ENCODE data around the gene NDNF. TPM values are rescaled to one million over a fixed set of nuclear protein-coding genes. Genes with fewer than 3 reads are reported as not detected.

NDNF gene
- total RNA-seq, 1 experiment from 2014 or later: 2.0 TPM

DNA sequence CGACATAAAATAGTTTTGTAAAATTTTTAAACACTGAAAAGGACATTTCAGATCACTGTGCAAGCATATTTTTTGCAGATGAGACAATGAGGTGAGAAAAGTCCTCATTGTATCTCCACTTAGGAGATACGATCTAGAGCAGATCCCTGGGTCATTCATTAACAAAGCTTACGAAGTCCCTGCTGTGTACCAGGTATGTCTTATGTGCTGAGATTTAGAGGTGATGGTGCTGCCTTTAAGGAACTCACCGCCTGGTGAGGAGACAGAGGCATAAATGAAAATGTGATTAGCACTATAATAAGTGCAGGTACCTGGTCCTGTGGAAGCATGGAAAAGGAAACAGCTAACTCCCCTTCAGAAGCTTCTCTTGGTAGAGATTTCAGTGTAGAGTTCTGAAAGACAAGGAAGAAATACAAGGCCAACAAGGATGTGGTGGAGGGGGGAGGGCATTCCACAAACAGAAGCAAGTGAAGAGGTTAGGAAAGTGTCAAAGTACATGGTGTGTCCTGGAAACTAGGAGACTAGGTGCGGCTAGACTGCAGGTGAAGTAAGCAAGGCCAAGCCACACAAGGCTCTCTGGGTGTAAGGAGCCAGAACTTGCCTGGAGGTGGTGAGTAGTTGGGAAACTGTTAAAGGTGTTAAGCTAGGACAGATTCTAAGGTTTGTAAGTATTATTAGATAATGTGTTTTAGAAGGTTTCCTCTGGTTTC lies 1.5 kb upstream of the NDNF start:
- DNase-seq (ENCODE audit: low read depth): no peak
- in situ Hi-C loops (cut with HindIII; ENCODE audit: low pct_unique_long_range_greater_than_20kb, low sequenced_read_pairs): no loop called here

DNA sequence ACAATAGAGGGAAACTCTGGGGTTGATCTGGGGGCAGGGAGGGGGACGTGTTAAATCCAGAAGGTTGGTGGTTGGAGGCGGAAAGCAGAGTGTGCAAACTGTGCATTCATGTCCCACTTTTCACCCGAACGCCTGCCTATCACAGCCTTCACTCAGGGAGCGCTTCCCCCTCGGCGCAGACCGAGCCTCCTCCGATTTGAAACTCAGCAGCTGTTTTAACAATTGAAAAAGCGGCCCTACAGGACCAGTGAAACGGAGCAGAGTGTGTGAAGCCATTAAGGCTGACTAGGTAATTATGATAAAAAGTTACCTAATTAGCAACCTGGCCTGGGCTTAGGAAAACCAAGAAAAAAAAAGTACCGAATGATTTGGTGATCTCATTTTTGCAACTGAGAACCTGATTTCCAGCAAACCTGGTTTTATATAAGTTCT lies 685 bp upstream of the NDNF start:
- DNase-seq (ENCODE audit: low read depth): no peak
- in situ Hi-C loops (cut with HindIII; ENCODE audit: low pct_unique_long_range_greater_than_20kb, low sequenced_read_pairs): no loop called here

DNA sequence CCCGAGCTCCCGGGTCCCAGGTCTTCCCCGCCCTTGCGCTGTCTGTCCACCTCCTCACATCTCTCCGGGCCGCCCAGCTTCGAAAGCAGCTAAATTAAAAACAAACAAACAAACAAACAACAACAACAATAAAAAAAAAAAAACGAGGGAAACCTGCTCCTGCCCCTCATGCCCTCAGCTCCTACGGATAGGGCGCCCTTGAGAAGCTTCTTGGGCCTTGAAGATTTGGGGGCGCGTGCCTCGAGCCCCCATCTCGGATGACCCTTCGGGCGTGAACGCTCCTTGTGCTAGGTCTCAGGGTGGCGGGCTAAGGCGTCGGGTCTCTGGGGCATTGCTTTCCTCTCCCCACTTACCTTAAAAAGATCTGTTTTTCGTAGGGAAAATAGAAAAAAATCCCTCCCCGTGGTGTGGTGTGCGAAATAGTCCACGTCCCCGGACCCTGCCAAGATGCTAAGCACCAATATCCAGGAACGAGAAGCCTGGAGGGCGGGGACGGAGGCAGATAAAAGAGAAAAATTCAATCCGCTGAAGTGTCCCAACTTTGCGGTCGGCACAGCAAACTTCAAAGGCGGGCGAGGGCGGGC lies 603 bp downstream of the NDNF start:
- no peak for DNase-seq (ENCODE audit: low read depth)
- in situ Hi-C loops (cut with HindIII; ENCODE audit: low pct_unique_long_range_greater_than_20kb, low sequenced_read_pairs): no loop called here

DNA sequence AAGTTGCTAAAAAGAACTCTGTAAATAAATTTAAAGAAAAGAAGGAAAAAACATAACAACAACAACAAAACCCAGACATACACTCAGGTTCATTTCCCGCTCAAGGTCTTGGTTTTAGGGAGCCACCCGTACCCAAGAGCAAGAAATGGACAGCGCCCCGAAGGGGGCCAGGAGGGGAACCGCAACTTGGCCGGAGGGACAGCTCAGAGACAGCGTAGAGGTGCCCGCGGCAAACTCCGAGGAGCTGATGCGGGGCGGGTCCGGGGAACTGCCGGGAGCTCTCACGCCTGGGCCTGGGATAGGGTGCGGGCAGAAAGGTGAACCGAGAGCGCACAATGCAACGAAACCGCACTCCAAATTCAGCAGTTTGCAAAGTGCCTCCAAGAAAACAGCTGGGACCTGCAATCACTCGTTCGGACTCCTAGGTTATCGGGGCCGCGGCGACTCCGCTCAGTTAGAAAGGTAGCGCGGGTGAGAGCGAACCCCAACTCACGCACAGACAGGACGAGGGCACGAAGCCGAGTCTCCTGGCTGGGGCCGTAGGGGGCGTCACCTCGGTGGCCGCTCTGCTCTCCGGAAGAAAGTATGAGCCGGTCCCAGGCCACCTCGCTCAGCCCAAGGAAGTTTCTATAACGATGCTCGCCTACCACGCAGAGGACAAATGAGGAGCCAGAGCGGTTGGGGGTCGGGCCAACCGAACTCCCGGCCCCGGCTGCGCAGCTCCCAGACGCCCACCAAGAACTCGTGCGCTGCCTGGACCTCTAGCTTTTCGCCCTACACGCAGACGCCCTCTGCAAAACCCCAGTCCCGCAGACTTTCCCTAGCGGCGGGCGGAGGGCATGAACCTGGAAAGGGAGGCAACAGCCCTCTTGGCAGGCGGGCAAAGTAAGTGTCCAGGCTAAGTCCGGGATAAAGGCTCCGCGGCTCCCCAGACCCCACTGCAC lies 1.4 kb downstream of the NDNF start:
- in situ Hi-C loops (cut with HindIII; ENCODE audit: low pct_unique_long_range_greater_than_20kb, low sequenced_read_pairs): no loop called here
- DNase-seq (ENCODE audit: low read depth): peak; percentile 51

DNA sequence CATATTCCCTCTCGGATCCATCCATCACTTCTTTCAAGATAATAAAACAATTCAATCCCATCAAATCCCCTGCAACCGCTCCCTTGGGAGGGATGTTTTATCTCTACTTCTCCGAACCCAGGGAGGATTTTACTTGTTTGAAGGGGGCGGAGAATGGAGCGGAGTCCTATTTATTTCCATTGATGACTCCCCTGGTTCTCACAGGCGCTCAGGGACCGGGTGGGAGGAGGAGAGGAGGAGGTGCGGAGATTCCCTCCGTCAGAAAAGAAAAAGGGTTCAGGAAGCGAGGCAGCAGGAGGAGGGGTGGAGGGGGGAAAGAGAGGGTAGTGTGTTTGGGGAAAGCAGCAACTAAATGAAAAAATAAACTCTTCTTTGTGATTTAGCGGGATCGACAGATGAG lies 2.1 kb downstream of the NDNF start:
- no peak for DNase-seq (ENCODE audit: low read depth)
- in situ Hi-C loops (cut with HindIII; ENCODE audit: low pct_unique_long_range_greater_than_20kb, low sequenced_read_pairs): no loop called here

DNA sequence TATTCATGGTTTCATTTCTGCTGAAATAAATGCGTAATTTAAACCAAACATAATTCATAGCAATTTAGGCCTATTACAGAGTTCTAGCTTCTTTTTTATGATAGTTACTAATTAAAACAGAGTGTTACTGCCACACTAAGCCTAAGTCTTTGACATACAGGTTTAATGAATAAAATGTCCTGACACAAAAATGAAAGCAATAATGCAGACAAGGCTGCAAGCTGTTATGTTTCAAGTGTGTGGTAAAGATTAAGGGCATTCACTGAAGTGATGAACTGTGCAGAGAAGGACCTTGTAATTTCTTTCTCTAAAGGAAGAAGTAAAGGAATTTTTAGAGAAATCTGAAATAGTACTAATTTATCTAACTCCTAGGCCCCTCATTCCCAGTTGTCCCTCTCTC lies 2.9 kb downstream of the NDNF start:
- no peak for DNase-seq (ENCODE audit: low read depth)
- in situ Hi-C loops (cut with HindIII; ENCODE audit: low pct_unique_long_range_greater_than_20kb, low sequenced_read_pairs): no loop called here

DNA sequence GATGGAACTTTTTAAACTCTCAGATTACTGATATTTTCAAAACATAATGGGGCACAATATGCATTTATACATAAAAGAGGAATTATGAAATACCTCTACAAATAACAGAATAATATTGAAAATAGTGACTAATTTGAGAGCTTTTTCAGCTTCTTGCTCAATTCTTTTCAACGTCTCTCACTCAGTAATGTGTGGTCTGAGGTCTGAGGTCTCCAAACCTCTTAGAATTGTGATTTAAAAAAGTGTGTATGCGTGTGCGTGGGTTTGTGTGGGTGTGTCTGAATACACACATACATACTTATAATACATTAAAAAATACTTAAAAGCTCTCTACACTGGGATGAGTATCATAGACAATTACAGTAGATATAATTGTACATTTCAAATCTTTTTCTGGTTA lies 7.9 kb downstream of the NDNF start:
- no peak for DNase-seq (ENCODE audit: low read depth)
- in situ Hi-C loops (cut with HindIII; ENCODE audit: low pct_unique_long_range_greater_than_20kb, low sequenced_read_pairs): no loop called here

DNA sequence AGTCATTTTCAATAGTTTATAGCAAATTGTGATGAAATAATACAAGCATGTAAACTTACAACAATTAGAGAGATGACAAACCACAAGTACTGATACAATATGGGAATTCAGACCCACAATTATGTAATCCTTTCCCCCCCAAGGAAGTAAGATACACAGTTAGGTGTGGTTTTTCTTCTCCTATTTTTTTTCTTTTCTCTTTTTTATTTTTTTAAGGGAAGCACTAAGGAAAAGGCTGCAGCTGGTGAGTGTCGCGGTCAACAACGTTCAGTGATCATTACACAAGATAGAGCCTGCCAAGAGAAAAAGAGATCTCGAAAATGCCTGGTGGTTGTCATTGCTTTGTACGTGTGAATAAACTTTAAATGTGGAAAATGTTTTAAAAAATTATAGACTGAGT lies 9.8 kb downstream of the NDNF start:
- in situ Hi-C loops (cut with HindIII; ENCODE audit: low pct_unique_long_range_greater_than_20kb, low sequenced_read_pairs): no loop called here
- DNase-seq (ENCODE audit: low read depth): no peak

DNA sequence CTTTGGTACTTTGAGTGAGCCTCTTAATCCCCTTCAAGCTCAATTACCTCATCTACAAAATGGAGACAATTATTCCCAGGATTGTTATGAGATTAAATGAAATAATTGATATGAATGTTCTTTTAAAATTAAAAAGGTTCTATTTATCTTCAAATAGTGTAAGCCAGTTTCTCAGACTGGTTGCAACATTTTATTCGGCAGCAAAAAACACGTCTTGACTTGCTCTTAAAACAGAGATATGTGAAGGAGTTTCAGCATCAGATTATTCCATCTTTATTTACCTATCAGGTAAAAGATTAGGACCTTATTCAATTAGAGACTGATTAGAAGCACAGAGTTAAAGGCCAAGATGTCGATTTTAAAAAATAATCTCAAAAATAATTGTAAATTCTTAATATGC lies 10.5 kb downstream of the NDNF start:
- in situ Hi-C loops (cut with HindIII; ENCODE audit: low pct_unique_long_range_greater_than_20kb, low sequenced_read_pairs): no loop called here
- DNase-seq (ENCODE audit: low read depth): no peak

DNA sequence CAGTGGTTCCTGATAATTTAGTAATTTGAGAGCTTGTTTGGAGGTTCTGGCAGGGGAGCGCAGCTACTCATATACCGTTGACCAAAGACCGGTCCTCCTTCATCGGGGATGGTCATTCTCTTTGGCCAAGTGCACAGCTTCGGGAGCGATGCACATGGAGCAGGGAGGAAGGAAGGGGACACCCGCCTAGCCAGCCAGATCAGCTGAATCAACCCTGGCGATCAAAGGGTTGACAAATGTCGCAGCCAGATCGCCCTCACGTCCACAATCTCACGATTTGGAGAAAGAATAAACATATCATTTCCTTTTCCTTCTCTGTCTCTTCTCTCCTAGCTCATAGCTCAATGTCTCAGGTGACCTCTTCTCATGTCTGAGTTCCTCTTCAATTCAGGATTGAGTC lies 11.1 kb downstream of the NDNF start:
- in situ Hi-C loops (cut with HindIII; ENCODE audit: low pct_unique_long_range_greater_than_20kb, low sequenced_read_pairs): no loop called here

DNA sequence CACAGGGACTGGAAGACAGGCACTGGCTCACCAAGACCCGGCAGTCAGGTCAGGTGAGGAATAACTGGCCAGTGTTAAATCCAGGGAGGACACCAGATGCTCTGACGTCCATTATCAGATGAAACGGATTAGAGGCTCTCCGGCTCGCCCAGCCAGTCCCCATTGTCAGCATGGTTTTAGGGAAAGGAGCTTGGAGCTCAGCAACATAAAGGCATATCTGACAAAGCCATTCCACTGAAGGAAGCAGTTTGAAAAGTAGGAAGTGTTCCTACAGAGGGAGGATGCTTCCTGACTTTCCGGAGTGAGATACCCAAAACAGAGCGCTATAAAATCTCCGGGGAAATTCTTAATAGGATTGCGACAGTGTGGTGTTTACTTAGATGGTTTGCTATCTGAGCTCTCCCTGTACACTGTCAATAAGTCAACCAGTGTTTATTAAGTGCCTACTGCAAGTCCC lies 14.8 kb downstream of the NDNF start:
- DNase-seq (ENCODE audit: low read depth): no peak
- in situ Hi-C loops (cut with HindIII; ENCODE audit: low pct_unique_long_range_greater_than_20kb, low sequenced_read_pairs): no loop called here

More for the DNA sequence above, 11.1 kb downstream of the NDNF start:
- no peak for DNase-seq (ENCODE audit: low read depth)

DNA sequence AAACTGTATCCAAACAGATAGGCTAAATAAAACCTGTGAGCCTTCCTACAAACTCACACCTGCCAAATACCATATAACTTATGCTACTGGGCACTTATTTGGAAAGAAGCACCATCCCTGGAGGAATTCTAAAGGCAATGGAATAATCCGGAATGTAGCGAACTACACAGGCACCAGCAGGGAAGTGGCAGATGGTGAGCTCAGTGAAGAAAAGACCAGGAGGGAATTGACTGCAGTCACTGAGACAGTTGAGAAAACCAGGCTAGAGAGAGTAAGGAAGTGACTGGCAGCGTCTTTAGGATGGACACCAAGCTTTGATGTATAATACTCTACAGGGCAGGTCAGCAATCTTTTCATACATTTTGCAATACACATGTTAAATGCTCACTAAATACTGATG lies 16.3 kb downstream of the NDNF start:
- in situ Hi-C loops (cut with HindIII; ENCODE audit: low pct_unique_long_range_greater_than_20kb, low sequenced_read_pairs): no loop called here
- DNase-seq (ENCODE audit: low read depth): no peak

DNA sequence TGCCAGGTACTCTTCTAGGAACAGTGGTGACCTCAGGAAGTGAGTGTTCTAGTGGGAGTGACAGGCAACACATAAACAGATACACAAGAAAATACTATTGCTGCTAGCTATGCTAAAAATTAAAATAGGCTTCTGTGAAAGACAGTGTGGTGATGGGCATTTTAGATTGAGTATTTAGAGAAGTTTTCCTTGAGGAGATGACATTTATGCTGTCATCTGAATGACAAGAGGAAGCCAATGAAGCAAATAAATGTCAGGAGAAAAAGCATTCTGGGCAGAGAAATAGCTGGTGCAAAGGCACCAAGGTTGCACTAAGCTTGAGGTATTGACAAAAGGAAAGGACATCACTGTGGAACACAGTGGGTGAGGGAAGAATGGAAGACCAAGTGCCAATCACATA lies 18.0 kb downstream of the NDNF start:
- in situ Hi-C loops (cut with HindIII; ENCODE audit: low pct_unique_long_range_greater_than_20kb, low sequenced_read_pairs): no loop called here

DNA sequence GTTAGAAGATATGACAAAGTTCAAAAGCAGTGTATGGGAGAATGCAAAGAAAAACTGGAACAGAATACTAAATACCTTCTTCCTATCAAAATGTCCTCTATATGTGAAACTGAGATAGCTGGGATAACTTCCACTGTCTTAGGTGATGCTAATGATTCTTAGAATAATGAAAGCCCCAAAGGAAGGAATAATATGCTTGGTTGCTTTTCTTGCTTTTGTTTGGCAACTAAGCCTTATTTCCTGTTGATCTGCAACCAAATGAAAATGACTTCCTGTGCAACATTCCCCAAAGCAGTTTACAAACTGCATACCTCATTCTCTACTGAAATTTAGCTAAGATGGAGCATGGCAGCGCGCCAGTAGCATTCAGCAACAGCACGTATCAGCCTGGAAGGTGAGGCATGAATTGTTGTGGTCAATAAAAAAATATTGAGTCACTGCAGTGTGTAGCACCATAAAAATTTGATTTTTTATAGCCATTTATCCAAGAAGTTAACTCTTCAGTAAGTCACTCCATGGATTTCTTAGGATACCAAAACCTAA lies 18.7 kb downstream of the NDNF start:
- peak; percentile 9 for DNase-seq (ENCODE audit: low read depth)
- in situ Hi-C loops (cut with HindIII; ENCODE audit: low pct_unique_long_range_greater_than_20kb, low sequenced_read_pairs): no loop called here

More for the DNA sequence above, 18.0 kb downstream of the NDNF start:
- no peak for DNase-seq (ENCODE audit: low read depth)

DNA sequence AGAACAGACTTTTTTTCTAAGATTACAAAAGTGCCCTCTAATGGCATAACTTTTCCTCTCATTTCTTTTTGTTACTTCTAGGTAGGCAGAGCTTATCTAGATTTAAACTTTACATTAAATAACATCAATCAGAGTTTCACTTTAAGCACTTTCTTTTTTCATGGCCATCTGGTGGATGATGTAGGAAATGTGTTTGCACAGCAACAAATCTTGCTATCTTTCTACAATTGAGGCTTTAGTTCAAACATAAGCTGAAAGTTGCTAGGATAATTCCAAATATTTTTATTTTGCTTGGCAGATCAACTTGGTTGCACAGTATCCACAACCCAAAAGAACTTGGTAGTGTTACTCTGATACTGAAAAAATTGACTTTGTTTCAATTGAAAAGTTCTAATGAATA lies 22.0 kb downstream of the NDNF start:
- in situ Hi-C loops (cut with HindIII; ENCODE audit: low pct_unique_long_range_greater_than_20kb, low sequenced_read_pairs): no loop called here

DNA sequence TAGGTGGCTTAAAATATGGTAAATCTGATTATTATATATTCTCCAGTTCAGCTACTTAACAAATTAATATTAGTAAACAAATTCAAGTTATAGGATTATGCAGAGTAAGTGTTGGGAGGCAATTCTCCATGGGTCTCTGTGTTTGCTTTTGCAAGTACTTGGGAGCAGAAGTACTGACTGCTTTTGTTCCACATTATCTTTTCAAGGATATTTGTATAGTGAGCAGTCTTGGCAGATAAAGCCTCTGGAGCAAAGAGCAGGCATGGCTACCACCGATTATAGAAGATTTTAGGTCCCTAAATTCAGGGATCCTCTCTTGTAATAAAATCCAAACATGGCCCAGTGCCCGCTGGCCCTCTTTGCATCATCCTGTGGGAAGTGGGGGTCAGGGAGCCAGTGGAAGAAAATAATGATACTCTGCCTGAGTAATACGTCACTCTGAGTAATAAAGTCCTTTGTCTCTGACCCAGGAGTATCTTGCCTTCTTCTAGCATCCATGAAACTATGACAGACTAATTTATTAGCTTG lies 23.2 kb downstream of the NDNF start:
- no peak for DNase-seq (ENCODE audit: low read depth)
- in situ Hi-C loops (cut with HindIII; ENCODE audit: low pct_unique_long_range_greater_than_20kb, low sequenced_read_pairs): no loop called here

More for the DNA sequence above, 22.0 kb downstream of the NDNF start:
- peak; percentile 18 for DNase-seq (ENCODE audit: low read depth)

DNA sequence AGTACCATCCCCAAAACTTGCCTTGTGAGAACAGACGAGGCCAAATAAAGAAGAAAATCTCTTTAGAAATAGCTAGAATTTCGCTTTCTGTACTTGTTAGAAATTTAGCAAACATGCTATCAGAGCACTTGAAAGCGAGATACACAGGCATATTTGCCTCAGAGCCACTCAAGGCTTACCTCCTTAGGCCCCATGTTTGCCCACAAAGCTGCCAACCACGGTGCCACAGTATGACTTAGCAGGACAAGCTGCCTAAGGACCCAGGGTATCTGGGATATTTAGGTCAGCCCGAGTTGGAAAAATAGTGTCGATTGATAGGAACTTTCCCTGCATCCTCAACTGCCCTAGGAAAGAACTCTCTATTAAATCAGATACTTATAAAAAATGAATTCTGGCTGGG lies 24.2 kb downstream of the NDNF start:
- in situ Hi-C loops (cut with HindIII; ENCODE audit: low pct_unique_long_range_greater_than_20kb, low sequenced_read_pairs): no loop called here
- DNase-seq (ENCODE audit: low read depth): no peak

DNA sequence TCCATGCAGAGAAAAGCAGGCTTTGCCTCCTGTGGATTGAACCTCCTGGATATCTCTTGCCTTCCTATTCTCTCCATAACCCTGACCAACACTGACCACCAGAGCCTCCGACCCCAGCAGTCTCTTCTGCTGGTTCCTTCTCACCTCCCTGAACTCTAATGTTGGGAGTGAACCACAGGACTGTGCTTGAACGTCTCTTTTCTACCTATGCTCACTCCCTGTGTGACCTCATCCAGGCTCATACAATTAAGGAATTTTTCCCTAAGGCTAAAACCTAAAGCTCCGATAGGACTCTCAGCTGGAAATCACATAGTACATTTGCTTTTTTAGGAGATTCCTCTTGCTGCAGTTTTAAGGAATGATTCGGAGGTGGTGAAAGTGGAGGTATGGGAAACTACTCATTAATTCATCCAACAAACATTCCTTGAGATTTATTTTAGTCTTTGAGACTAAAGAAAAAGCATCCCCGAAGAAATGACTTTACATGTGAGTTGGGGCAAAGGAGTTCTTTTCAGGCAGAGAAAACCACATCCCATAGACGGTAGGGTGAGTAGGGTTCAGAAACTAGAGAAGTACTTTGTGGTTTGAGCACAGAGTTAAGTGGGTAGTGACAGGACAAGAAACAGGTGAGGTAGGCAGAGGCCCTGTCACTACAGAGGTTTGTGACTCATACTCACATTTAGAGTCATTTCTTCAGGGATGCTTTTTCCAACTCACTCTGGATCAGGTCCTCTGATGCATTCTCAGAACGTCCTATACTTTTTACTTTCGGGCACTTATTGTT lies 30.8 kb downstream of the NDNF start:
- DNase-seq (ENCODE audit: low read depth): no peak
- in situ Hi-C loops (cut with HindIII; ENCODE audit: low pct_unique_long_range_greater_than_20kb, low sequenced_read_pairs): no loop called here
